SK-N-SH (cell line): ENCODE results near the gene SLC7A11. TPM values are rescaled to one million over a fixed set of nuclear protein-coding genes. Genes with fewer than 3 reads are reported as not detected.

ENCODE experiments used
- CTCF ChIA-PET: fragments of 300-600, 350-600 bp; formaldehyde crosslinking; extraction: SDS; loops from one replicate; lab custom pipeline; 2021; lab: Yijun Ruan, JAX
- POLR2A ChIA-PET: fragments of 350-600 bp; sonication (Branson Sonifier 250); formaldehyde crosslinking; extraction: SDS; loops from one replicate; lab custom pipeline; 2020; ENCODE audit warnings: antibody characterized with exemption, inconsistent platforms; lab: Yijun Ruan, JAX
- DNase-seq: peaks from one replicate; pipeline ENCODE4 v3.0.0; 2012
- H2AFZ ChIP-seq: fragments of 200-600 bp; sonication (generic); 2 replicates; pipeline ENCODE4 v1.8.1; 2016; ENCODE audit warnings: antibody characterized with exemption, mild to moderate bottlenecking, low read depth
- H3F3A ChIP-seq: fragments of 200-600 bp; sonication (generic); replicated peaks from 2 replicates; pipeline ENCODE3; 2016; ENCODE audit warnings: antibody characterized with exemption, mild to moderate bottlenecking; ENCODE audit not compliant: insufficient read depth
- H3K27ac ChIP-seq, 2 experiments: fragments of 200-500 bp in 1 of 2; fragments of 200-600 bp in 1 of 2; sonication (Bioruptor generic) in 1 of 2; sonication (generic), shearing (Covaris generic) in 1 of 2; 2 replicates each; pipeline versions ENCODE4 v1.5.1 to v1.6.1; 2014 to 2016; ENCODE audit warnings: low read depth in 2 of 2, inconsistent platforms in 1 of 2, low read length in 1 of 2, mild to moderate bottlenecking in 1 of 2, mixed read lengths in 1 of 2
- H3K27me3 ChIP-seq: fragments of 200-600 bp; sonication (generic), shearing (Covaris generic); 2 replicates; pipeline ENCODE4 v1.6.1; 2016; ENCODE audit warnings: mixed run types; ENCODE audit not compliant: insufficient read depth
- H3K36me3 ChIP-seq, 2 experiments: fragments of 200-500 bp in 1 of 2; fragments of 200-600 bp in 1 of 2; sonication (Bioruptor generic) in 1 of 2; sonication (generic) in 1 of 2; replicated peaks in 1 of 2; 2 replicates each; pipeline versions ENCODE3 to v1.5.1; 2014 to 2016; ENCODE audit warnings: low read length in 1 of 2, mild to moderate bottlenecking in 1 of 2; ENCODE audit not compliant: insufficient read depth in 2 of 2, control insufficient read depth in 1 of 2
- H3K4me1 ChIP-seq, 2 experiments: fragments of 200-500 bp in 1 of 2; fragments of 200-600 bp in 1 of 2; sonication (Bioruptor generic) in 1 of 2; sonication (generic), shearing (Covaris generic) in 1 of 2; 2 replicates each; pipeline versions ENCODE4 v1.5.1 to v1.6.1; 2014 to 2016; ENCODE audit warnings: low read depth in 1 of 2, low read length in 1 of 2, mixed run types in 1 of 2; ENCODE audit not compliant: insufficient read depth in 2 of 2, control insufficient read depth in 1 of 2
- H3K4me2 ChIP-seq: fragments of 200-600 bp; sonication (generic), shearing (Covaris generic); 2 replicates; pipeline ENCODE4 v1.6.1; 2017; ENCODE audit warnings: mixed run types
- H3K4me3 ChIP-seq, 2 experiments: fragments of 200-500 bp in 1 of 2; fragments of 200-600 bp in 1 of 2; sonication (Bioruptor generic) in 1 of 2; sonication (generic), shearing (Covaris generic) in 1 of 2; 2 replicates each; pipeline versions ENCODE4 v1.5.1 to v1.8.1; 2014 to 2016; ENCODE audit warnings: low read depth in 2 of 2, inconsistent platforms in 1 of 2, low read length in 1 of 2, mild to moderate bottlenecking in 1 of 2, mixed read lengths in 1 of 2, moderate library complexity in 1 of 2
- H3K79me2 ChIP-seq: fragments of 200-600 bp; sonication (generic); 2 replicates; pipeline ENCODE4 v1.8.1; 2017; ENCODE audit warnings: mild to moderate bottlenecking; ENCODE audit not compliant: insufficient read depth
- H3K9ac ChIP-seq: fragments of 200-600 bp; sonication (generic); 2 replicates; pipeline ENCODE4 v1.6.1; 2017; ENCODE audit warnings: mixed run types
- H3K9me2 ChIP-seq: fragments of 200-600 bp; sonication (generic); 2 replicates; pipeline ENCODE4 v1.6.1; 2017; ENCODE audit warnings: mixed run types
- H3K9me3 ChIP-seq: fragments of 200-600 bp; sonication (generic); 2 replicates; pipeline ENCODE4 v1.6.1; 2017; ENCODE audit warnings: mixed run types, mild to moderate bottlenecking, moderate library complexity
- H4K20me1 ChIP-seq: fragments of 200-600 bp; sonication (generic); 2 replicates; pipeline ENCODE4 v1.6.1; 2017; ENCODE audit warnings: mild to moderate bottlenecking, mixed run types; ENCODE audit not compliant: insufficient read depth
- CTCF ChIP-seq: fragments of 200-600 bp; sonication (generic); IDR thresholded peaks from 2 replicates; pipeline ENCODE4 v1.6.1; 2017; ENCODE audit warnings: antibody characterized with exemption, mild to moderate bottlenecking, moderate library complexity
- ELF1 ChIP-seq: IDR thresholded peaks from 2 replicates; pipeline ENCODE4 v1.4.0; 2012
- EZH2phosphoT487 ChIP-seq: fragments of 200-600 bp; sonication (generic); IDR thresholded peaks from 2 replicates; pipeline ENCODE4 v1.6.1; 2017; ENCODE audit warnings: low read depth, mixed run types, mild to moderate bottlenecking, antibody characterized with exemption, moderate library complexity, borderline replicate concordance
- GATA2 ChIP-seq: sonication (generic); formaldehyde crosslinking; IDR thresholded peaks from 2 replicates; pipeline ENCODE4 v1.5.0; 2020; ENCODE audit warnings: mild to moderate bottlenecking, missing genetic modification reagents
- MXI1 ChIP-seq: IDR thresholded peaks from 2 replicates; pipeline ENCODE4 v1.6.1; 2012; ENCODE audit warnings: mild to moderate bottlenecking, low read depth, low read length, improper control_type of control experiment
- PBX3 ChIP-seq: IDR thresholded peaks from 2 replicates; pipeline ENCODE4; 2012
- RCOR1 ChIP-seq: fragments of 150-350 bp; IDR thresholded peaks from 2 replicates; pipeline ENCODE4 v1.6.1; 2017; ENCODE audit warnings: antibody characterized with exemption, low read length
- REST ChIP-seq: IDR thresholded peaks from 2 replicates; pipeline ENCODE4 v1.6.1; 2012; ENCODE audit warnings: mild to moderate bottlenecking, low read depth, low read length, moderate library complexity
- SMC3 ChIP-seq: IDR thresholded peaks from 2 replicates; pipeline ENCODE4 v1.6.1; 2012; ENCODE audit warnings: low read depth, low read length, improper control_type of control experiment
- USF2 ChIP-seq: fragments of 150-350 bp; IDR thresholded peaks from 2 replicates; pipeline ENCODE4 v1.6.1; 2017; ENCODE audit warnings: antibody characterized with exemption, low read length, low read depth, borderline replicate concordance
- YY1 ChIP-seq: IDR thresholded peaks from 2 replicates; pipeline ENCODE4 v1.4.0; 2012; ENCODE audit warnings: low read depth, mild to moderate bottlenecking
- WGBS: methylation state at CpG from one replicate; pipeline ENCODE4 v1.1.6; 2017; ENCODE audit warnings: low lambda C conversion rate; 5-methylcytosine and 5-hydroxymethylcytosine counted together
- polyA plus RNA-seq, 3 experiments: library from polyadenylated mRNA; depleted of rRNA; stranded (reverse); fragments of >200 nt; gene quantifications; 2 replicates each; pipeline ENCODE4 v1.2.3, GENCODE V29; 2012

SLC7A11 gene
- polyA plus RNA-seq, 1 of the 3 experiments (the other 2 are of a cell fraction) = 3.1 TPM

- no peak overlapping the region; the same call in 1 of the 2 replicates for H2AFZ ChIP-seq
- TF ChIP-seq USF2 = no peak
- no peak for TF ChIP-seq RCOR1
- TF ChIP-seq GATA2 = no peak
- TF ChIP-seq EZH2phosphoT487 = no peak
- TF ChIP-seq MXI1 = no peak
- no peaks in the 10 kb centered on the region for H3F3A ChIP-seq
- no peak overlapping the region for H3K4me3 ChIP-seq
- no peak for DNase-seq
- H3K4me1 ChIP-seq = no peaks in the 10 kb centered on the region
- H4K20me1 ChIP-seq = no peaks in the 10 kb centered on the region
- H3K4me2 ChIP-seq = no peak overlapping the region
- no peaks in the 10 kb centered on the region for H3K9me3 ChIP-seq
- WGBS = 83% methylated on average over 5 of the region's 5 CpGs
- H3K9me2 ChIP-seq = no peaks in the 10 kb centered on the region
- no peaks in the 10 kb centered on the region for H3K27me3 ChIP-seq
- no peak overlapping the region for H3K9ac ChIP-seq
- CTCF ChIA-PET = no interaction called here
- no peaks in the 10 kb centered on the region for H3K36me3 ChIP-seq
- no peak overlapping the region for H3K27ac ChIP-seq
- POLR2A ChIA-PET = no interaction called here
- no peaks in the 10 kb centered on the region for H3K79me2 ChIP-seq
These were observed 24.8 kb upstream of the SLC7A11 start for GRCh38 chr4:138266948-138267347.

- Histone ChIP-seq H3K79me2 (no peaks in the 10 kb centered on the region), H3K36me3 (no peaks in the 10 kb centered on the region), H2AFZ (no peak overlapping the region), H3K27ac (no peak overlapping the region), H3F3A (no peaks in the 10 kb centered on the region), H3K4me1 (peaks cover 0 to 5% of the 10 kb centered on the region in 2 experiments; a peak in 2 of 4 replicates), H3K4me3 (no peak overlapping the region), H3K9ac (no peak overlapping the region), H3K27me3 (no peaks in the 10 kb centered on the region), H3K4me2 (no peak overlapping the region), H3K9me2 (no peaks in the 10 kb centered on the region), H3K9me3 (no peaks in the 10 kb centered on the region), H4K20me1 (no peaks in the 10 kb centered on the region)
- WGBS = 51% methylated on average over 3 of the region's 3 CpGs
- ChIA-PET POLR2A (no interaction called here), CTCF (no interaction called here)
- DNase-seq = no peak
- no peak for TF ChIP-seq MXI1
- TF ChIP-seq CTCF = no peak
- no peak for TF ChIP-seq YY1
- no peak for TF ChIP-seq PBX3
- TF ChIP-seq REST = no peak
- TF ChIP-seq SMC3 = no peak
- no peak for TF ChIP-seq ELF1
These were observed 21.2 kb upstream of the SLC7A11 start for GRCh38 chr4:138263247-138263816.
